C4-2B (cell line): ENCODE measurements around the gene CRY1.
A peak's percentile ranks its signal among the peaks of the same experiment; 100 is the strongest.
"Not testable (repeated sequence)": the region's sequence is repeated elsewhere in the genome, so short reads cannot be mapped to it uniquely, and the experiment has no call there.

Source experiments
- H3K27ac ChIP-seq: fragments of 450-650 bp; 2 replicates; pipeline ENCODE4 v1.5.1; 2017
- CTCF ChIP-seq: fragments of 450-650 bp; conservative IDR thresholded peaks from 2 replicates; pipeline ENCODE4 v1.5.1; 2017; ENCODE audit warnings: mild to moderate bottlenecking
- ZFX ChIP-seq: fragments of 450-650 bp; IDR thresholded peaks from 2 replicates; pipeline ENCODE4 v1.6.1; 2017

The CRY1 gene

GRCh38 chr12:107025671-107026070 lies 67.7 kb downstream of the CRY1 start:
- H3K27ac ChIP-seq = no peak overlapping the region
- TF ChIP-seq CTCF (no peak), ZFX (no peak)

GRCh38 chr12:107019546-107019945 lies 73.8 kb downstream of the CRY1 start:
- H3K27ac ChIP-seq = no peak overlapping the region
- TF ChIP-seq ZFX = no peak
- TF ChIP-seq CTCF = no peak

GRCh38 chr12:107017042-107017441 lies 76.3 kb downstream of the CRY1 start:
- TF ChIP-seq CTCF (no peak), ZFX (no peak)
- no peak overlapping the region for H3K27ac ChIP-seq

GRCh38 chr12:107014055-107014454 lies 79.3 kb downstream of the CRY1 start:
- no peak for TF ChIP-seq ZFX
- peak; percentile 45 for TF ChIP-seq CTCF
- H3K27ac ChIP-seq = no peak overlapping the region

- TF ChIP-seq ZFX (no peak), CTCF (no peak)
- no peak overlapping the region for H3K27ac ChIP-seq
These were observed 80.5 kb downstream of the CRY1 start for GRCh38 chr12:107012736-107013425.

GRCh38 chr12:107011519-107011918 lies 81.8 kb downstream of the CRY1 start:
- H3K27ac ChIP-seq = no peak overlapping the region
- TF ChIP-seq ZFX (no peak), CTCF (no peak)

GRCh38 chr12:107007411-107007810 lies 85.9 kb downstream of the CRY1 start:
- no peak overlapping the region for H3K27ac ChIP-seq
- no peak for TF ChIP-seq ZFX
- TF ChIP-seq CTCF = no peak

- H3K27ac ChIP-seq = not testable (repeated sequence)
These were observed 90.7 kb downstream of the CRY1 start for GRCh38 chr12:107002665-107003064.
